Non-pigmented ciliary epithelial cell (primary cell): Measurements from ENCODE around the gene SIMC1.

Experiments
- DNase-seq: peaks from one replicate; pipeline ENCODE4 v3.0.0-alpha.2; 2010; ENCODE audit warnings: low read depth

Gene SIMC1

DNA sequence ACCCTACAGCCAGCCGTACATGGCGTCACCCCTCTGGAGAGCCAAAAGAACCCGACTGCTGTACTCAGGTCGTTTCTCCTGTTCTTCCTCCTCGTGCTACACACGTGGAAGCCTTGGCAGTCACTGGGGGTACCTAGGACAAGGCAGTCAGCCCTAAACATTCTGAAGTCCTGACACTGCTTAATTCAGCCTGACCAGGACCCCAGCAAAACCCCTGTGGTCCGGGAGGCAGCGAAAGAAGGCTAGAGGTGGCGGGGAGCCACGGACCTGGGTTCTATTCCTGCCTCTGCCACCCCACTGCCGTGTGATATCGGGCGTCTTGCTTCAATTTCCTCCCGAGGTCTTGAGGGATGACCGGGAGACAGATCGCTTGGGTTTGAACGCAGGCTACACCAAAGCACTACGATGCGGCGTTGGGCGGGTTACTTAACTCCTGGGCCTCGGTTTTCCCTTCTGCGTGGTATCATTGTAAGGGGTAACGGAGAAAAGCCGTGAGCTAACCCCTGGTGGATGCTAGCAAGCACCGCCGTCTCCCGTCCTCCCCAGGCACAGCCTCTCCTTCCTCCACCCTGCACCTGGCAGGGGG is 126.6 kb downstream of the SIMC1 start:
- DNase-seq = no peak

GRCh38 chr5:176365351-176366231 is 127.4 kb downstream of the SIMC1 start, which contains the start of gene ARL10:
ARL10 (plus strand) TSS chr5:176365487; CDS start chr5:176365564, 77 bp downstream.
- no peak for DNase-seq

DNA sequence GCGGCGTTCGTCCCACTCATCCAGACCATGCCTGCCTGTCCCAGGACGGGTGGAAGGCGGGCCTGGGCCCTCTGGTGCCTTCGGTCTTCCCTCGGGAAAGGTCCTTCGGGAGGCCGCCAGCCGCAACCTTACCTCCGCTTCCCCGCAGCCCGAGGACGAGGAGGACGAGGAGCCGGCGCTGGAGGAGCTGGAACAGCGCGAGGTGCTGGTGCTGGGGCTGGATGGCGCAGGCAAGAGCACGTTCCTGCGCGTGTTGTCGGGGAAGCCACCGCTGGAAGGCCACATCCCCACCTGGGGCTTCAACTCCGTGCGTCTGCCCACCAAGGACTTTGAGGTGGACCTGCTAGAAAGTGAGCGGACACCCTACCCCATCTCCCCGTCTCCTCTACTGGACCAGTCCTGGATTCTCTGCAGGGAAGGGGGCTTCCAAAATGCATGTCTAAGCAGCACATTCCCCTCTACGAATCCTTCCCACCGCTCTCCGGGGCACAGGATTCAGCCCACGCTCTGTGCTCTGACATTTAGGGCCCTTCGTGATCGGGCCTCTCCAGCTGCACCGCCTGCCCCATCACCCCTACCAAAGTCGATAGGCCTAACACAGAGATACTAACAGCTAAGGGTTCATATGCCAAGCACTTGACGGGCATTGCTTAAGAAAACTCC is 128.1 kb downstream of the SIMC1 start:
- DNase-seq = no peak

GRCh38 chr5:176368726-176369125 is 130.5 kb downstream of the SIMC1 start:
- no peak for DNase-seq

- no peak for DNase-seq
These were observed 131.9 kb downstream of the SIMC1 start for GRCh38 chr5:176369934-176370711.

DNA sequence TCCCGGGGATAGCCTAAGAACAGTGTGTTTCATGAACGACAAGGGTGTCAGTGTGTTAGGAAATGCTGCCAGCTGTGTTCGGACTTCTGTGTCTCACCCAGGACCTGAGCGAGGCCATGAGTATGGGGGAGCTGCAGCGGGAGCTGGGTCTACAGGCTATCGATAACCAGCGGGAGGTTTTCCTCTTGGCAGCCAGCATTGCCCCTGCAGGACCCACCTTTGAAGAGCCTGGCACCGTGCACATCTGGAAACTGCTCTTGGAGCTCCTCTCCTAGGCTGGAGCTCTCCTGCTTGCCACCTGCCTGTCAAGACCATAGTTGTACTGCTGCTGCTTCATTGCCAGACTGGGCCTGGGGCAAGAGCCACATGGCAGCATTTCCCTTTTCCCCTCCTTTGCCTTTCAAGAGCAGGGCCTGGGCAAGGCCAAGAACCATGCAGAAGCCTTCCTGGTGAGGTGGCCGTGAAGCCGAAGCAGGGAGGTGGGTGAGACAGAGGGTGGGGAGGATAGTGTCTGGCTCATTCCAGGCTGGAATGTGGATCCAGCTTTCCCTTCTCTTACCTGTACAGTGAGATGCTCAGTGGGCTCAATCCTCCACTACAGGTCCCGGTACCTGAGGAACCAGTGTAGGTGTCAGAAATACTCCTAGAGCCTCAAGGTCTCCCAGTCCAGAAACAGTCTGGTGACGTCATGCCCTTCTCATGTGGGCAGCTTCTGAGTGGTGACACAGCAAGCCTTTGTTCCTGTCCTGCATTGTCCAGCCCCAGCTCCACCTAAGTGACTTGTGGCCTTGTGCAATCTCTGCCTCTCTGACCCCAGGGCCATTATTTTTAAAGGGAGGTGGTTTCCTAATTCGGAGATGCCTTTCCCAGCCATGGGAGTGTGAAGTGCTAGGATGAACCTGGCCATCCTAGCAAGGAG is 133.7 kb downstream of the SIMC1 start:
- DNase-seq = no peak

DNA sequence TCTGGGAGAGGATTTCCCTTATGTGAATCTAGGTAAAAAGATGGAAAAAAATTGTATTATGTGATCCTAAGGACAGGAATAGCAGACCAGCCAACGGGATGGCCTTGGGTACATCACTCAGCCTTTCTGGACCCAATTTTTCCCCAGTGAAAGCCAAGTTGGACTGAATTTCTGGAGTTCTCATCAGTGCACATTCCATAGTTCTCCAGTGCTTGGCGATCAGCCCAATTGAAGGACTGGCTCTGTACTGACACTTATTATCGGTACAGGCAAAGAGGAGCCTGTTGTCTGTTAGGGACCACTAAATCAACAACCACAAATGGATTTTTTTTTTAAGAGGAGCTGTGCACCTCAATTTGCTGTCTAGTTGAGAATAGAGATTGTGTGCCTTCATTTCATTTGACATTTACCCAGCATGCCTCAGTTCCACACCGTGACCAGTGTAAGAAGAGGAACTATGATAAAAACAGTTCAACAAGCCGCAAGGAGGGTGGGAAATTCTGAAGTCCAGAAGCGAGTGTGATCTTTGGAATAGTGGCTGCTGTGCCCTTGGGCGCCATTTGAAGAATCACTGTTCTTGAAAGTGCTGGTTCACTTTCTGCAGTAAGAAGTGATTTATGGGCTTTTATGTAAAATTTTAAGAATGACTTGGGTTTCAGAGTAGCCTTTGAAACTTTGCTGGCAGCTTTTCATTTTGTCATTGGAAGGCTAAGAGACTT is 135.0 kb downstream of the SIMC1 start:
- DNase-seq = no peak

- DNase-seq = no peak
These were observed 141.7 kb downstream of the SIMC1 start for GRCh38 chr5:176379881-176380280.

DNA sequence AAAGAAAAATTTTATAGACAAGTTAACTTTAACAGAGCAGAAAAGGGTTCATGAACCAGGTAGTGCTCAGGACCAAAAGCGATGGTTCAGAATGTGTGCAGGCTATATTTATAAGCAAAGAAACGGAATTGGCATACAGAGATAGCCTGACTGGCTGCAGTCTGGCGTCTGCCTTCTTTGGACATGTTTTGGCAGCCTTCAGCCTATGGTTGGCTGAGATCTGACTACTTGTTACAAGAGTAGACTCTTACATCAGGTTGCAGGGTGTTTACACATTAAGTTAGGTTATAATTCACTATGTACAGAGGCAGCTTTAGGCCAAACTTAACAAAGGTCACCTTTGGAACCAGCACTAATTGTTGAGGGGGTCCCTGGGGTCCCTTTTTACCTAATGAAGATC is 143.2 kb downstream of the SIMC1 start:
- DNase-seq = no peak

- DNase-seq = no peak
These were observed 143.8 kb downstream of the SIMC1 start for GRCh38 chr5:176381979-176382378.

- no peak for DNase-seq
These were observed 144.5 kb downstream of the SIMC1 start for GRCh38 chr5:176382721-176383120.

DNA sequence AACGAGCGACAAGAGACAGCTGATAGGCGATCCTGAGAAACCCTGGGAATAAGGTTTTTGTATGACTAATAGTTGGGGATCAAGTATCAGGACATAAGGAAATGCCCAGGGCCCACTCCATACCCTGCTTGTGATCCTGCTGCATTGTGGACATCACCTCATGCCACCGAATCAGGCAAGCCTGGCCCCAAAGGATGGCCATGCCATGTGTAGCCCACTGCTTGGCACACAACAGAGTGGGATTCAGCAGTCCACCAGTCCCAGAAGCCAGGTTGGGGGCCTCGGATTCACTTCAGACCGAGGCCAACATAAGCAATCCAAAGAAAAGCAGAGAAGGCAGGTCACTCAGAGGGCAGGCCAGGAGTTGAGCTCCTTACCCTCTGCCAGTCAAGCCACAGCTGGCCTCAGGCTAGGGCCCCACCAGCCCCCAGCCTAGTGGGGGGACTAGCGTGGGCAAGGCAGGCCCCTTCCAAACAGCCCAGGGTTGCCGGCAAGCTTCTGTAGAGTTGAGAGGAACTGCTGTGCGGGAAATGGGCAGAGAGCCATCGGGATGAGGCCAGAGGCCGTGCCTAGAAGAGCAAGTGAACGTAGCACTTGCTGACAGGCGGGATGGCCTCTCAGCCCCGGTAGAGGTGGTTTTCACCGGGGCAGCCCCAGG is 145.2 kb downstream of the SIMC1 start:
- DNase-seq = no peak

DNA sequence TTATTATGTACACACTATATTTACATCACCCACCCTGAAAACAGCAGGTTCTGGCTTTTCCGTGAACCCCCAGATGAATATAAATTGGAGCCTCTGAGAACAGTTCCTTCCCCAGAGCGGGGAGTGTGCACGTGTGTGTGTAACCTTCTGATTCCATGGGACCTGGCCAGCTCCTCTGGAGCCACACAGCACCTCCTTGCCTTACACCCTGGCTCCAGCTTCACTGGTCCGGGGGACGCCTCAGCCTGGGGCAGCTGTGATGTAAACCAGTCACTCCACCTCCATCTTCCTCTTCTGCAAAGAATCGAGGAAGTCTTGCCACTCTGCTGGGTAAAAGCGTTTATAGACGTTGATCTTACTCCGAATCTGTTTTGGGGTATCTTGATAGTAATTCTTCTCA is 145.7 kb downstream of the SIMC1 start:
- DNase-seq = no peak

DNA sequence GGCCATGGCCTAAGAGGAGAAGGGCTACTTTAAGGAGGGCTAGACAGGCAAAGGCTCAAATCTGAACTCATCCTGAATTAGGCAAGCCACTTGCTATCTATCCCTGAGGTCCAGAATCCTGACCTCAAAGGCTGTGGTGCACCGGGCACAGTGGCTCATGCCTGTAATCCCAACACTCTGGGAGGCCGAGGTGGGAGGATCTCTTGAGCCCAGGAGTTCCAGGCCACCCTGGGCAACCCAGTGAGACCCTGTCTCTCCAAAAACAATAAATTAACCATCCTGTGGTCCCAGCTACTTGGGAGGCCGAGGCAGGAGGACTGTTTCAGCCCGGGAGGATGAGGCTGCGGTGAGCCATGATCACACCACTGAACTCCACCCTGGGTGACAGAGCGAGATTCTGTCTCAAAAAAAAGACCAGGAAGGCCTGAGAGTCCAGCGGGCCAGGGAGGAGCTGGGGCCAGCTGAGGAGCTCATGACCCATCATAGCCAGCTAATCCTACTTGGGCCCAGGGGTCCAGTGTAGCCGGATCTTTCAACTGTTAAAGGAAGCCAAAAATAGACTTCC is 146.2 kb downstream of the SIMC1 start:
- DNase-seq = no peak

GRCh38 chr5:176384991-176385390 is 146.8 kb downstream of the SIMC1 start:
- no peak for DNase-seq

- no peak for DNase-seq
These were observed 148.3 kb downstream of the SIMC1 start for GRCh38 chr5:176386491-176386890.

- no peak for DNase-seq
These were observed 149.2 kb downstream of the SIMC1 start for GRCh38 chr5:176387384-176387925.

DNA sequence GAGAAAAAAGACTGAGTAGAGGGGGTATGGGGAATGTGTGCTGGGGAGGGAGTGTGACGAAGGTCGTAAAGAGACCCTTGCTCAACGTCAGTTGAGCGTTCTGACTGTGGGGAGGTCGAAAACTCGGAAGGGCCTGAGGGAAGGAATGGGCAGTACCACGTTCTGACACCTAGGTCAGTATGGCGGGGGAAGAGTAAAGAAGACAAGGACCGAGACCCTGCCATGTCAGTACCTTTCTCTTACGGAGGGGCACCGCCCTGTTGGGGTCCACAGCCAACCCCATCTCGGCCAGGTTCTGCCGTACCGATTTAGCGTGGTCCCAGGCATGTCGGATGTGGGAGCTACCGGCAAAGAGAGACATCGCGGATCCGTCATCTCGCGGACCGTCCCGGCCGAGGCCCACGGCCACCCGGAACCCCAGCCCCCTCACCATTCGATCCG is 149.8 kb downstream of the SIMC1 start:
- no peak for DNase-seq

- DNase-seq = peak; percentile 97
These were observed 150.4 kb downstream of the SIMC1 start, which contains the start of the genes HIGD2A and NOP16 for GRCh38 chr5:176388444-176389134. HIGD2A (plus strand) TSS chr5:176388751; CDS start chr5:176388820, 69 bp downstream. NOP16 (minus strand) TSS chr5:176388598; CDS start chr5:176388539, 59 bp downstream.
